Naive thymus-derived CD8-positive, alpha-beta T cell (primary cell): ENCODE measurements around the gene CLDN10. TPM values are rescaled to one million over a fixed set of nuclear protein-coding genes. Genes with fewer than 3 reads are reported as not detected.
"Not testable (repeated sequence)": the region's sequence is repeated elsewhere in the genome, so short reads cannot be mapped to it uniquely, and the experiment has no call there.

Experiments used
- ATAC-seq, 2 donors: fragments of 150-1000 bp; cut with Tn5 transposase in 1 of 2; sonication (Bioruptor Pico), chemical (Tn5 transposase) in 1 of 2; 1 replicate in 1 of 2; 2 replicates in 1 of 2; pipeline ENCODE4 v1.10.0; 2021; ENCODE audit warnings: mild to moderate bottlenecking in 2 of 2, moderate library complexity in 2 of 2
- POLR2A ChIA-PET: fragments of 350-600 bp; sonication (Branson Sonifier 250); formaldehyde crosslinking; loops from one replicate; lab custom pipeline; 2021; ENCODE audit warnings: antibody characterized with exemption; lab: Charles Lee
- DNase-seq, 10 donors: peaks; one replicate each; pipeline versions ENCODE4 v3.0.0 to v3.0.0-alpha.2; 2020 to 2022
- H3K27ac Mint-ChIP-seq, 10 donors: one replicate each; pipeline ENCODE4 v1.8.0; 2020 to 2022; ENCODE audit warnings: mild to moderate bottlenecking in 10 of 10, mixed read lengths in 10 of 10, moderate library complexity in 4 of 10, inconsistent platforms in 1 of 10
- H3K27me3 Mint-ChIP-seq, 5 donors: one replicate each; pipeline ENCODE4 v1.8.0; 2021 to 2022; ENCODE audit warnings: mixed read lengths in 5 of 5
- H3K36me3 Mint-ChIP-seq, 3 donors: one replicate each; pipeline ENCODE4 v1.8.0; 2020 to 2022; ENCODE audit warnings: mixed read lengths in 3 of 3, mild to moderate bottlenecking in 2 of 3, inconsistent platforms in 1 of 3
- H3K4me1 Mint-ChIP-seq, 4 donors: one replicate each; pipeline ENCODE4 v1.8.0; 2021 to 2022; ENCODE audit warnings: mixed read lengths in 4 of 4
- H3K4me3 Mint-ChIP-seq, 10 donors: one replicate each; pipeline ENCODE4 v1.8.0; 2020 to 2022; ENCODE audit warnings: mild to moderate bottlenecking in 10 of 10, mixed read lengths in 10 of 10, moderate library complexity in 6 of 10, inconsistent platforms in 1 of 10
- H3K9me3 Mint-ChIP-seq, 9 donors: one replicate each; pipeline ENCODE4 v1.8.0; 2020 to 2022; ENCODE audit warnings: mixed read lengths in 9 of 9, mild to moderate bottlenecking in 3 of 9, inconsistent platforms in 1 of 9, moderate library complexity in 1 of 9
- polyA plus RNA-seq, 3 donors: library from polyadenylated mRNA; unstranded; fragments of 300-500 nt; fragmentation: Illumina TruSeq; gene quantifications; one replicate each; pipeline ENCODE4 v1.2.3, GENCODE V29; 2021
- total RNA-seq, 8 experiments: library from RNA in 2 of 8; stranded (reverse) in 2 of 8; gene quantifications; one replicate each; pipeline ENCODE4 v1.2.3 and lab custom pipeline; 2021 to 2026

CLDN10 gene
- total and polyA plus RNA-seq, 5 experiments from 2014 or later, result not detected

GRCh38 chr13:95546919-95547318 is 5.6 kb upstream of the CLDN10 start:
- H3K9me3 Mint-ChIP-seq, result peaks cover 0 to 2% (median 0%) of the 10 kb centered on the region in 9 donors
- H3K27me3 Mint-ChIP-seq, result peaks cover 22 to 39% (median 34%) of the 10 kb centered on the region in 5 donors
- POLR2A ChIA-PET, result no interaction called here

GRCh38 chr13:95547531-95548167 is 4.9 kb upstream of the CLDN10 start:
- H3K27me3 Mint-ChIP-seq, result peaks cover 24 to 44% (median 33%) of the 10 kb centered on the region in 5 donors
- no peak for ATAC-seq
- peaks cover 0 to 2% (median 0%) of the 10 kb centered on the region in 9 donors for H3K9me3 Mint-ChIP-seq
- no peak overlapping the region for H3K27ac Mint-ChIP-seq
- no peak for DNase-seq
- POLR2A ChIA-PET, result no interaction called here
- peaks cover 0 to 2% (median 0%) of the 10 kb centered on the region in 3 donors for H3K36me3 Mint-ChIP-seq
- H3K4me1 Mint-ChIP-seq, result peaks cover 0 to 6% (median 3%) of the 10 kb centered on the region in 4 donors
- no peak overlapping the region for H3K4me3 Mint-ChIP-seq

More at GRCh38 chr13:95546919-95547318, 5.6 kb upstream of the CLDN10 start:
- Mint-ChIP-seq H3K4me3 (no peak overlapping the region), H3K27ac (no peak overlapping the region), H3K36me3 (peaks cover 0 to 2% (median 0%) of the 10 kb centered on the region in 3 donors), H3K4me1 (peaks cover 0 to 4% (median 2%) of the 10 kb centered on the region in 4 donors)
- ATAC-seq, result no peak
- DNase-seq, result no peak

GRCh38 chr13:95552208-95552538 is 347 bp upstream of the CLDN10 start:
- Mint-ChIP-seq H3K27ac (no peak overlapping the region), H3K4me3 (peak overlapping the region in 4 of 10 donors; percentile 11 to 44 (median 23)), H3K9me3 (peaks cover 0 to 2% (median 0%) of the 10 kb centered on the region in 9 donors), H3K27me3 (peaks cover 41 to 78% (median 57%) of the 10 kb centered on the region in 5 donors), H3K4me1 (peaks cover 1 to 19% (median 18%) of the 10 kb centered on the region in 4 donors), H3K36me3 (peaks cover 0 to 6% (median 2%) of the 10 kb centered on the region in 3 donors)
- ATAC-seq (no peak), DNase-seq (no peak)
- POLR2A ChIA-PET, result no interaction called here

- peaks cover 39 to 68% (median 56%) of the 10 kb centered on the region in 5 donors for H3K27me3 Mint-ChIP-seq
- ATAC-seq (no peak), DNase-seq (no peak)
- H3K27ac Mint-ChIP-seq, result no peak overlapping the region
- peaks cover 1 to 19% (median 18%) of the 10 kb centered on the region in 4 donors for H3K4me1 Mint-ChIP-seq
- H3K9me3 Mint-ChIP-seq, result peaks cover 0 to 2% (median 0%) of the 10 kb centered on the region in 9 donors
- H3K36me3 Mint-ChIP-seq, result peaks cover 0 to 6% (median 2%) of the 10 kb centered on the region in 3 donors
- peak overlapping the region; percentile 20 to 71 (median 60) for H3K4me3 Mint-ChIP-seq
- POLR2A ChIA-PET, result no interaction called here
Measured at GRCh38 chr13:95553581-95554385, 1.3 kb downstream of the CLDN10 start.

- ATAC-seq, result no peak
- H3K9me3 Mint-ChIP-seq, result peaks cover 0 to 1% (median 0%) of the 10 kb centered on the region in 9 donors
- no peak overlapping the region for H3K4me3 Mint-ChIP-seq
- peaks cover 1 to 17% (median 13%) of the 10 kb centered on the region in 4 donors for H3K4me1 Mint-ChIP-seq
- POLR2A ChIA-PET, result no interaction called here
- H3K36me3 Mint-ChIP-seq, result peaks cover 0 to 6% (median 0%) of the 10 kb centered on the region in 3 donors
- H3K27ac Mint-ChIP-seq, result no peak overlapping the region
- DNase-seq, result no peak
- H3K27me3 Mint-ChIP-seq, result peaks cover 19 to 62% (median 35%) of the 10 kb centered on the region in 5 donors
Measured at GRCh38 chr13:95557013-95557412, 4.5 kb downstream of the CLDN10 start.

GRCh38 chr13:95559100-95559499 is 6.6 kb downstream of the CLDN10 start:
- H3K36me3 Mint-ChIP-seq, result peaks cover 0 to 6% (median 0%) of the 10 kb centered on the region in 3 donors
- POLR2A ChIA-PET, result no interaction called here

GRCh38 chr13:95560387-95560786 is 7.9 kb downstream of the CLDN10 start:
- POLR2A ChIA-PET, result no interaction called here
- DNase-seq, result no peak
- Mint-ChIP-seq H3K27ac (no peak overlapping the region), H3K9me3 (peaks cover 0 to 2% (median 0%) of the 10 kb centered on the region in 9 donors), H3K36me3 (peaks cover 0 to 3% (median 0%) of the 10 kb centered on the region in 3 donors), H3K4me1 (no peaks in the 10 kb centered on the region), H3K4me3 (no peak overlapping the region), H3K27me3 (peaks cover 8 to 30% (median 14%) of the 10 kb centered on the region in 5 donors)
- no peak for ATAC-seq

More at GRCh38 chr13:95559100-95559499, 6.6 kb downstream of the CLDN10 start:
- Mint-ChIP-seq H3K9me3 (peaks cover 0 to 1% (median 0%) of the 10 kb centered on the region in 9 donors), H3K4me3 (no peak overlapping the region), H3K27me3 (peaks cover 14 to 43% (median 22%) of the 10 kb centered on the region in 5 donors), H3K27ac (no peak overlapping the region), H3K4me1 (peaks cover 1 to 4% (median 4%) of the 10 kb centered on the region in 4 donors)
- DNase-seq (no peak), ATAC-seq (no peak)

GRCh38 chr13:95564091-95564490 is 11.6 kb downstream of the CLDN10 start:
- Mint-ChIP-seq H3K36me3 (peaks cover 0 to 5% (median 0%) of the 10 kb centered on the region in 3 donors), H3K9me3 (peaks cover 0 to 10% (median 3%) of the 10 kb centered on the region in 9 donors), H3K4me1 (no peaks in the 10 kb centered on the region), H3K27me3 (peaks cover 6 to 38% (median 8%) of the 10 kb centered on the region in 5 donors), H3K4me3 (no peak overlapping the region), H3K27ac (no peak overlapping the region)
- POLR2A ChIA-PET, result no interaction called here
- ATAC-seq, result no peak
- DNase-seq, result no peak

- H3K9me3 Mint-ChIP-seq, result peaks cover 0 to 10% (median 3%) of the 10 kb centered on the region in 9 donors
- H3K27ac Mint-ChIP-seq, result no peak overlapping the region
- peaks cover 8 to 32% (median 9%) of the 10 kb centered on the region in 5 donors for H3K27me3 Mint-ChIP-seq
- peaks cover 0 to 5% (median 0%) of the 10 kb centered on the region in 3 donors for H3K36me3 Mint-ChIP-seq
- no peak overlapping the region for H3K4me3 Mint-ChIP-seq
- no peak for ATAC-seq
- DNase-seq, result no peak
- POLR2A ChIA-PET, result no interaction called here
- H3K4me1 Mint-ChIP-seq, result no peaks in the 10 kb centered on the region
Measured at GRCh38 chr13:95564733-95565291, 12.3 kb downstream of the CLDN10 start.

- H3K27ac Mint-ChIP-seq, H3K9me3 Mint-ChIP-seq, POLR2A ChIA-PET, H3K4me1 Mint-ChIP-seq, H3K4me3 Mint-ChIP-seq, H3K36me3 Mint-ChIP-seq, DNase-seq, ATAC-seq: not testable (repeated sequence)
- peaks cover 9 to 23% (median 12%) of the 10 kb centered on the region in 5 donors for H3K27me3 Mint-ChIP-seq
Measured at GRCh38 chr13:95565758-95566157, 13.2 kb downstream of the CLDN10 start.

- Mint-ChIP-seq H3K27ac (no peak overlapping the region), H3K9me3 (peaks cover 0 to 10% (median 3%) of the 10 kb centered on the region in 9 donors), H3K4me3 (no peak overlapping the region), H3K4me1 (no peaks in the 10 kb centered on the region), H3K36me3 (peaks cover 0 to 5% (median 0%) of the 10 kb centered on the region in 3 donors), H3K27me3 (peaks cover 7 to 37% (median 13%) of the 10 kb centered on the region in 5 donors)
- ATAC-seq, result no peak
- no peak for DNase-seq
- POLR2A ChIA-PET, result no interaction called here
Measured at GRCh38 chr13:95568131-95568530, 15.6 kb downstream of the CLDN10 start.

- Mint-ChIP-seq H3K9me3 (peaks cover 0 to 10% (median 3%) of the 10 kb centered on the region in 9 donors), H3K4me3 (no peak overlapping the region), H3K4me1 (no peaks in the 10 kb centered on the region), H3K27ac (no peak overlapping the region), H3K36me3 (peaks cover 0 to 5% (median 0%) of the 10 kb centered on the region in 3 donors), H3K27me3 (peaks cover 10 to 37% (median 15%) of the 10 kb centered on the region in 5 donors)
- ATAC-seq (no peak), DNase-seq (no peak)
- POLR2A ChIA-PET, result no interaction called here
Measured at GRCh38 chr13:95570016-95570415, 17.5 kb downstream of the CLDN10 start.
